ENCODE results near the gene PYGO1. TPM values are rescaled to one million over a fixed set of nuclear protein-coding genes. Genes with fewer than 3 reads are reported as not detected.
"Not testable (repeated sequence)": the region's sequence is repeated elsewhere in the genome, so short reads cannot be mapped to it uniquely, and the experiment has no call there.

The PYGO1 gene
- total and polyA plus RNA-seq, 2 donors: 4.9 to 40.9 TPM

GRCh38 chr15:55593019-55593418 lies 4.9 kb upstream of the PYGO1 start:
- H3K27ac ChIP-seq (ENCODE audit: low read depth); H3K36me3 ChIP-seq (ENCODE audit: insufficient read depth); DNase-seq (ENCODE audit: extremely low spot score); H3K4me1 ChIP-seq (ENCODE audit: insufficient read depth); H3K4me3 ChIP-seq (ENCODE audit: low read depth, low read length): not testable (repeated sequence)
- WGBS: 96% methylated on average over 1 of the region's 1 CpG

- Histone ChIP-seq H3K4me3 (ENCODE audit: low read depth, low read length) (no peak overlapping the region), H3K27ac (ENCODE audit: low read depth) (no peak overlapping the region), H3K36me3 (ENCODE audit: insufficient read depth) (no peaks in the 10 kb centered on the region), H3K4me1 (ENCODE audit: insufficient read depth) (no peaks in the 10 kb centered on the region)
- 77% methylated on average over 3 of the region's 3 CpGs for WGBS
- DNase-seq (ENCODE audit: extremely low spot score): no peak
Measured at GRCh38 chr15:55590788-55591187, 2.6 kb upstream of the PYGO1 start.

- DNase-seq (ENCODE audit: extremely low spot score): no peak
- peak overlapping the region; percentile 55 for H3K4me3 ChIP-seq (ENCODE audit: low read depth, low read length)
- WGBS: 67% methylated on average over 10 of the region's 10 CpGs
- H3K36me3 ChIP-seq (ENCODE audit: insufficient read depth): no peaks in the 10 kb centered on the region
- no peak overlapping the region for H3K27ac ChIP-seq (ENCODE audit: low read depth)
- no peaks in the 10 kb centered on the region for H3K4me1 ChIP-seq (ENCODE audit: insufficient read depth)
Measured at GRCh38 chr15:55589287-55589686, 1.1 kb upstream of the PYGO1 start.

GRCh38 chr15:55588815-55589115 lies 620 bp upstream of the PYGO1 start:
- Histone ChIP-seq H3K27ac (ENCODE audit: low read depth) (peak overlapping the region; percentile 53), H3K36me3 (ENCODE audit: insufficient read depth) (no peaks in the 10 kb centered on the region), H3K4me1 (ENCODE audit: insufficient read depth) (no peaks in the 10 kb centered on the region), H3K4me3 (ENCODE audit: low read depth, low read length) (peak overlapping the region; percentile 55)
- 3% methylated on average over 19 of the region's 19 CpGs for WGBS
- no peak for DNase-seq (ENCODE audit: extremely low spot score)

- H3K27ac ChIP-seq (ENCODE audit: low read depth): peak overlapping the region; percentile 25
- no peaks in the 10 kb centered on the region for H3K36me3 ChIP-seq (ENCODE audit: insufficient read depth)
- H3K4me1 ChIP-seq (ENCODE audit: insufficient read depth): no peaks in the 10 kb centered on the region
- peak; percentile 15 for DNase-seq (ENCODE audit: extremely low spot score)
- H3K4me3 ChIP-seq (ENCODE audit: low read depth, low read length): peak overlapping the region; percentile 55
- WGBS: 2% methylated on average over 65 of the region's 65 CpGs
Measured at GRCh38 chr15:55587321-55588069, 650 bp downstream of the PYGO1 start.

GRCh38 chr15:55586808-55587207 lies 1.3 kb downstream of the PYGO1 start:
- H3K4me3 ChIP-seq (ENCODE audit: low read depth, low read length): peak overlapping the region; percentile 55
- DNase-seq (ENCODE audit: extremely low spot score): no peak
- no peaks in the 10 kb centered on the region for H3K36me3 ChIP-seq (ENCODE audit: insufficient read depth)
- no peak overlapping the region for H3K27ac ChIP-seq (ENCODE audit: low read depth)
- no peaks in the 10 kb centered on the region for H3K4me1 ChIP-seq (ENCODE audit: insufficient read depth)
- WGBS: 47% methylated on average over 3 of the region's 3 CpGs

- 66% methylated on average over 6 of the region's 6 CpGs for WGBS
- H3K4me1 ChIP-seq (ENCODE audit: insufficient read depth): no peaks in the 10 kb centered on the region
- no peak overlapping the region for H3K4me3 ChIP-seq (ENCODE audit: low read depth, low read length)
- no peak overlapping the region for H3K27ac ChIP-seq (ENCODE audit: low read depth)
- no peak for DNase-seq (ENCODE audit: extremely low spot score)
- no peaks in the 10 kb centered on the region for H3K36me3 ChIP-seq (ENCODE audit: insufficient read depth)
Measured at GRCh38 chr15:55576943-55577342, 11.2 kb downstream of the PYGO1 start.

- Histone ChIP-seq H3K4me1 (ENCODE audit: insufficient read depth) (no peaks in the 10 kb centered on the region), H3K4me3 (ENCODE audit: low read depth, low read length) (no peak overlapping the region), H3K36me3 (ENCODE audit: insufficient read depth) (no peaks in the 10 kb centered on the region), H3K27ac (ENCODE audit: low read depth) (no peak overlapping the region)
- WGBS: 96% methylated on average over 2 of the region's 2 CpGs
- DNase-seq (ENCODE audit: extremely low spot score): no peak
Measured at GRCh38 chr15:55574096-55574495, 14.0 kb downstream of the PYGO1 start.

- Histone ChIP-seq H3K4me3 (ENCODE audit: low read depth, low read length) (no peak overlapping the region), H3K36me3 (ENCODE audit: insufficient read depth) (no peaks in the 10 kb centered on the region), H3K4me1 (ENCODE audit: insufficient read depth) (no peaks in the 10 kb centered on the region), H3K27ac (ENCODE audit: low read depth) (no peak overlapping the region)
- DNase-seq (ENCODE audit: extremely low spot score): no peak
Measured at GRCh38 chr15:55573224-55573623, 14.9 kb downstream of the PYGO1 start.

GRCh38 chr15:55564347-55565145 lies 23.6 kb downstream of the PYGO1 start:
- Histone ChIP-seq H3K27ac (ENCODE audit: low read depth) (no peak overlapping the region), H3K4me3 (ENCODE audit: low read depth, low read length) (no peak overlapping the region)
- 92% methylated on average over 2 of the region's 2 CpGs for WGBS

GRCh38 chr15:55562601-55563000 lies 25.5 kb downstream of the PYGO1 start:
- Histone ChIP-seq H3K36me3 (ENCODE audit: insufficient read depth) (no peaks in the 10 kb centered on the region), H3K4me3 (ENCODE audit: low read depth, low read length) (no peak overlapping the region), H3K27ac (ENCODE audit: low read depth) (no peak overlapping the region), H3K4me1 (ENCODE audit: insufficient read depth) (no peaks in the 10 kb centered on the region)
- WGBS: 84% methylated on average over 3 of the region's 3 CpGs
- no peak for DNase-seq (ENCODE audit: extremely low spot score)

More at GRCh38 chr15:55564347-55565145, 23.6 kb downstream of the PYGO1 start:
- Histone ChIP-seq H3K36me3 (ENCODE audit: insufficient read depth) (no peaks in the 10 kb centered on the region), H3K4me1 (ENCODE audit: insufficient read depth) (no peaks in the 10 kb centered on the region)
- DNase-seq (ENCODE audit: extremely low spot score): no peak

GRCh38 chr15:55555089-55555488 lies 33.1 kb downstream of the PYGO1 start:
- H3K36me3 ChIP-seq (ENCODE audit: insufficient read depth): no peaks in the 10 kb centered on the region
- no peak overlapping the region for H3K27ac ChIP-seq (ENCODE audit: low read depth)
- 96% methylated on average over 4 of the region's 4 CpGs for WGBS
- H3K4me1 ChIP-seq (ENCODE audit: insufficient read depth): no peaks in the 10 kb centered on the region
- H3K4me3 ChIP-seq (ENCODE audit: low read depth, low read length): no peak overlapping the region
- DNase-seq (ENCODE audit: extremely low spot score): no peak

GRCh38 chr15:55552926-55553325 lies 35.2 kb downstream of the PYGO1 start:
- Histone ChIP-seq H3K27ac (ENCODE audit: low read depth) (no peak overlapping the region), H3K4me1 (ENCODE audit: insufficient read depth) (no peaks in the 10 kb centered on the region), H3K4me3 (ENCODE audit: low read depth, low read length) (no peak overlapping the region), H3K36me3 (ENCODE audit: insufficient read depth) (no peaks in the 10 kb centered on the region)
- 71% methylated on average over 2 of the region's 2 CpGs for WGBS
- no peak for DNase-seq (ENCODE audit: extremely low spot score)

- 87% methylated on average over 5 of the region's 5 CpGs for WGBS
- no peak overlapping the region for H3K27ac ChIP-seq (ENCODE audit: low read depth)
- no peak for DNase-seq (ENCODE audit: extremely low spot score)
Measured at GRCh38 chr15:55552451-55552850, 35.7 kb downstream of the PYGO1 start.

More at GRCh38 chr15:55552451-55552850, 35.7 kb downstream of the PYGO1 start:
- H3K4me1 ChIP-seq (ENCODE audit: insufficient read depth): no peaks in the 10 kb centered on the region
- no peak overlapping the region for H3K4me3 ChIP-seq (ENCODE audit: low read depth, low read length)
- no peaks in the 10 kb centered on the region for H3K36me3 ChIP-seq (ENCODE audit: insufficient read depth)

Data from urinary bladder (tissue), 4 donors.